Measurements from ENCODE around the gene PRXL2C.

DNA sequence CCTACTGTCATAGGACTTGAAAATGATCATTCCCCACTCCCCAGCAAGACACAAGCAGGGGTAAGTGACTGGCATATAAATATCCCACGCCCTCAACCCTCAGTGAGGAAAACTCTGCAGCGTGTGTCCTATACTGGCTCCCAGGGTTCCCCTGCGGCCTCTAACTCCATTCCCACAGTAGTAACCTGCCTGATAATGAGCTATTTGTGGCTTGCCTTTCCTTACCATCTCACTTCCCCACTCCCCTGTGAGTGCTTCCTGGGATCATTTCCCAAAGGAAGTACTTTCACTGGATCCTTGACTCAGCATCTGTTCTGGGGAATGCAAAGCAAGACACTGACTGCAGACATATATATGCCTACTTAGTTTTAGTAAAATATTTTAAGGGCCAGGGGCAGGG is 49.8 kb downstream of the PRXL2C start:
- TF ChIP-seq, protein P1, sequence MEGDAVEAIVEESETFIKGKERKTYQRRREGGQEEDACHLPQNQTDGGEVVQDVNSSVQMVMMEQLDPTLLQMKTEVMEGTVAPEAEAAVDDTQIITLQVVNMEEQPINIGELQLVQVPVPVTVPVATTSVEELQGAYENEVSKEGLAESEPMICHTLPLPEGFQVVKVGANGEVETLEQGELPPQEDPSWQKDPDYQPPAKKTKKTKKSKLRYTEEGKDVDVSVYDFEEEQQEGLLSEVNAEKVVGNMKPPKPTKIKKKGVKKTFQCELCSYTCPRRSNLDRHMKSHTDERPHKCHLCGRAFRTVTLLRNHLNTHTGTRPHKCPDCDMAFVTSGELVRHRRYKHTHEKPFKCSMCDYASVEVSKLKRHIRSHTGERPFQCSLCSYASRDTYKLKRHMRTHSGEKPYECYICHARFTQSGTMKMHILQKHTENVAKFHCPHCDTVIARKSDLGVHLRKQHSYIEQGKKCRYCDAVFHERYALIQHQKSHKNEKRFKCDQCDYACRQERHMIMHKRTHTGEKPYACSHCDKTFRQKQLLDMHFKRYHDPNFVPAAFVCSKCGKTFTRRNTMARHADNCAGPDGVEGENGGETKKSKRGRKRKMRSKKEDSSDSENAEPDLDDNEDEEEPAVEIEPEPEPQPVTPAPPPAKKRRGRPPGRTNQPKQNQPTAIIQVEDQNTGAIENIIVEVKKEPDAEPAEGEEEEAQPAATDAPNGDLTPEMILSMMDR (IDR thresholded peaks at IDR 0.05; ENCODE audit: insufficient read depth, low read depth, low read length): no peak
- no peak for TF ChIP-seq EZH2 (IDR thresholded peaks at IDR 0.05; ENCODE audit: insufficient read depth, low read length)
